AG04449 (cell line): Measurements from ENCODE around the gene HCFC1R1.

Experiments
- CTCF ChIA-PET: fragments of 350-600 bp; formaldehyde crosslinking; extraction: SDS; loops from one replicate; lab custom pipeline; 2021; ENCODE audit warnings: antibody characterized with exemption; lab: Yijun Ruan, JAX
- POLR2A ChIA-PET: fragments of 400-600, 350-600 bp; formaldehyde crosslinking; extraction: SDS; loops from one replicate; lab custom pipeline; 2020; ENCODE audit warnings: antibody characterized with exemption, inconsistent platforms; lab: Yijun Ruan, JAX
- DNase-seq: peaks from one replicate; pipeline ENCODE4 v3.0.0-alpha.2; 2010; ENCODE audit warnings: low read depth, low spot score
- H3K4me3 ChIP-seq: 2 replicates; pipeline ENCODE4 v1.5.1; 2011; ENCODE audit warnings: low read depth, mild to moderate bottlenecking, control low read depth, low read length
- TF ChIP-seq, protein P1 (sequence below): IDR thresholded peaks from one replicate; pipeline ENCODE4 v1.5.1; 2011; ENCODE audit warnings: mild to moderate bottlenecking, moderate library complexity, low read length, control low read depth, inconsistent platforms; ENCODE audit not compliant: insufficient read depth; ENCODE audit errors: missing control alignments

HCFC1R1 gene

DNA sequence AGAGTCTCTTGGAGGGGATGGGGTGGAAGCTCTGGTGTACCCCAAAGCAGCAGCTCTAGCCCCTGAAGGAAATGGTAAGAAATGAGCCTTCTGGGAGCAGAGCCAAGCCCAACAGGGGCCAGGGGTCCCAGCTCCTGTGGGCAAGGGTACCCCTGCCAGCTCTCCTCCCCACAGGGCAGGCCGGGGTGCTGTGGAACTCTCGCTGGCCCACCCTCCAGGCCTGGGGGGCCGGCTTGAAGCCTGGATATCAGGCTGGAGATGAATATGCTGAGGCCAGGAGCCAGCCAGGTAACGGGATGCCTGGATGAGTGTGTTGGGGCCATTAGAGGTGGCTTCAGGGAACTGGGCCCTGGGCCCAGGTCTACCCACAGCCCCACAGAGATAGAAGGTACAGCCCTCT lies 23.2 kb downstream of the HCFC1R1 start:
- TF ChIP-seq, protein P1, sequence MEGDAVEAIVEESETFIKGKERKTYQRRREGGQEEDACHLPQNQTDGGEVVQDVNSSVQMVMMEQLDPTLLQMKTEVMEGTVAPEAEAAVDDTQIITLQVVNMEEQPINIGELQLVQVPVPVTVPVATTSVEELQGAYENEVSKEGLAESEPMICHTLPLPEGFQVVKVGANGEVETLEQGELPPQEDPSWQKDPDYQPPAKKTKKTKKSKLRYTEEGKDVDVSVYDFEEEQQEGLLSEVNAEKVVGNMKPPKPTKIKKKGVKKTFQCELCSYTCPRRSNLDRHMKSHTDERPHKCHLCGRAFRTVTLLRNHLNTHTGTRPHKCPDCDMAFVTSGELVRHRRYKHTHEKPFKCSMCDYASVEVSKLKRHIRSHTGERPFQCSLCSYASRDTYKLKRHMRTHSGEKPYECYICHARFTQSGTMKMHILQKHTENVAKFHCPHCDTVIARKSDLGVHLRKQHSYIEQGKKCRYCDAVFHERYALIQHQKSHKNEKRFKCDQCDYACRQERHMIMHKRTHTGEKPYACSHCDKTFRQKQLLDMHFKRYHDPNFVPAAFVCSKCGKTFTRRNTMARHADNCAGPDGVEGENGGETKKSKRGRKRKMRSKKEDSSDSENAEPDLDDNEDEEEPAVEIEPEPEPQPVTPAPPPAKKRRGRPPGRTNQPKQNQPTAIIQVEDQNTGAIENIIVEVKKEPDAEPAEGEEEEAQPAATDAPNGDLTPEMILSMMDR = no peak
- POLR2A ChIA-PET = no interaction called here
- CTCF ChIA-PET = interaction anchor here (11.4 kb wide), 1 partner anchor 30 kb away, joined by 112 read pairs; no protein-coding TSS in a partner anchor
- no peak overlapping the region for H3K4me3 ChIP-seq
- DNase-seq = no peak

DNA sequence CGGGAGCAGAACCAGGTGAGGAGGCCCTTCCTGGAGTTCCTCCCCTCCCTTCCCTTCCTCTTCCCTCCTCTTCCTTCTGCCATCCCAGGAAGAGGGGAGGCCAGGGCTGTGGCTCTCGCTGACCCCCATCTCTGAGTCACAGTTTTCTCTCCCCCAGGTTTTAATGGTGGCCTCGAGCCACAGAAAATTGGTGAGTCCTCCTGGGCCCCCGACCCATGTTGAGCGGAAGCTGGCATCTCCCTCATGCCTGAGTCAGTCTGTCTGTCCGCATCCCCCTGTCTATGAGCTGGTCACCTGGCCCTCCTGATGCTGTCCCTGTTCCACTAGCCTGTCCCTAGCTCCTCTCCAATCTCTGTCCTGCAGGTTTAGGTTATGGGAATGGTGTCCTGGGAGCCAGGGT lies 23.8 kb downstream of the HCFC1R1 start:
- no peak overlapping the region for H3K4me3 ChIP-seq
- TF ChIP-seq, protein P1 = no peak
- CTCF ChIA-PET = interaction anchor here (11.4 kb wide), 1 partner anchor 30 kb away, joined by 112 read pairs; no protein-coding TSS in a partner anchor
- no peak for DNase-seq
- POLR2A ChIA-PET = no interaction called here

GRCh38 chr16:2996298-2996697 lies 27.4 kb downstream of the HCFC1R1 start:
- ChIA-PET CTCF (interaction anchor here (1.5 kb wide), 1 partner anchor 15 kb away, joined by 5 read pairs; the partner anchor contains the start of gene PKMYT1), POLR2A (no interaction called here)
- TF ChIP-seq, protein P1 = no peak
- DNase-seq = no peak
- no peak overlapping the region for H3K4me3 ChIP-seq

DNA sequence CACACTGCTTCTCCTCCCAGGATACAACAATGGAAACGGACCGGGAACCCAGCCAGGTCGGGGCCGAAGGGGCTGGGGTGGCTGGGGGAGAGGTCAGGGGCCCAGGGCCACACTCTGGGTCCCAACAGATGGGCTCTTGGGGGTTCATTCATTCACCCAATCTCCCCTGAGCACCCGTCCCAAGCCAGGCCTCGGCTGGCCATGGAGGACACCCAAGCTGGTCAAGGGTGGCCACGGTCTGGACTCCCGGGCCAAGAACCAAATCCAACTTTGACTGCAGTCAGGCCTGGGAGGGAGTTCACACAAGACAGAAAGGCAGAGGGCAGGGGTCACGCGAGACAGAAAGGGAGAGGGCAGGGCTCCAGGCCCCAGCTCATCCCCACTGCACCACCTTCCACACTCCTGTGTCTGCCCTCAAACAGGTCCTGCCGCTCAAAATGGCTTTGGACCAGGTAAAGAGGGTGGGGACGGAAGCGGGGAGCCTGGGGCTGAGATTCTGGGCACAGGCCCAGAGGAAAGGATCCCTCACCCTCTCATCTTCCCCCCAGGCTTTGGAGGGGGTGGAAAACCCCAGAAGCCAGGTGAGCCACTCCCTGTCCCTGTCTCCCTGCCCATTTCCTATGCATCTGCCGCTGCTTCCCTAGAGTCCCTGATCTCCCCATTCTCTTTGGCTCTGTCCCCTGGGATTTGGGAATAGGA lies 31.2 kb downstream of the HCFC1R1 start:
- DNase-seq = no peak
- POLR2A ChIA-PET = no interaction called here
- H3K4me3 ChIP-seq = no peak overlapping the region
- CTCF ChIA-PET = interaction anchor here (1.1 to 1.3 kb wide), 2 partner anchors 10 to 11 kb away, joined by 4 to 5 read pairs; no protein-coding TSS in a partner anchor
- TF ChIP-seq, protein P1 = no peak

DNA sequence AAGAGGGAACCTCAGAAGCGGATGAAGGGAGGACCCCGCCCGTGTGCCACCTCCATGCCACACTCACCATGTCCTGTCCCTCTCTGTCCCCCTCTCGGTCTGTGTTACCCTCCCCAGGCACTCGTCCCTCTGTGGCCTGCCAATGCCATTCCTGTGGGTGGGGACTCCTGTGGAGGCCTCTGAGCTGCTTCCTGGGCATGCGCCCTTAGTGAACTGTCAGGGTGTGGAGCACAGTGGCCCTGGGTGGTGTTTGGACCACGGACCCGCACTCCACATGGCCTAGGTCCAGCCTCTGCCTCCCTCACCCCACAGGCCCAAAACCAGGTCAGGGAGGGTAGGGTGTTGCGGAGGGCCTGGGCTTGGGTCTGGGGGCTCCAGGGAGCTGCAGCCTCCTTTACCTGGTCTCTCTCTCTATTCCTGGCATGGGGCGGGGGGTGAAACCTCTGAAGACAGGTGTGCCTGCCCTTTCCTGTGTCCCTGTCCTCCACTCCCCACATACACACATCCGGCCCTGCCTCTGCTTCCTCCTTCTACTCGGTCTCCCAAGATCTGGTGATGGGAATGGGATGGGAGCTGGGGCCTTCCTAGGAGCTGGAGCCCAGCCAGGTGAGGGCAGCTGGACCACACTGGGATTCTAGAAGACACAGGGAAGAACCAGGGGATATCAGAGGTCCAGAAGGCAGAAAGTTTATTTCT lies 32.0 kb downstream of the HCFC1R1 start:
- TF ChIP-seq, protein P1 = no peak
- ChIA-PET POLR2A (no interaction called here), CTCF (no interaction called here)
- H3K4me3 ChIP-seq = no peak overlapping the region
- DNase-seq = no peak

- DNase-seq = no peak
- TF ChIP-seq, protein P1 = no peak
- H3K4me3 ChIP-seq = no peak overlapping the region
- ChIA-PET CTCF (no interaction called here), POLR2A (no interaction called here)
These were observed 32.9 kb downstream of the HCFC1R1 start for GRCh38 chr16:2990891-2991290.
